ENCODE data around the gene ANKRD11.

The ANKRD11 gene

GRCh38 chr16:89484923-89485679 is 5.3 kb downstream of the ANKRD11 start:
- Histone ChIP-seq H3K9ac (ENCODE audit: low read depth, low read length, poor library complexity, severe bottlenecking) (peak overlapping the region; percentile 39), H3K36me3 (ENCODE audit: insufficient read depth, low read length) (no peaks in the 10 kb centered on the region), H3F3A (ENCODE audit: low read depth) (no peaks in the 10 kb centered on the region), H3K9me2 (replicated peaks; ENCODE audit: low read depth, low read length) (no peaks in the 10 kb centered on the region), H3K9me3 (ENCODE audit: insufficient read depth, low read depth, low read length) (no peaks in the 10 kb centered on the region), H3K4me1 (ENCODE audit: insufficient read depth, low read length, poor library complexity, severe bottlenecking) (peaks cover 34% of the 10 kb centered on the region), H3K79me2 (ENCODE audit: insufficient read depth, low read length) (peaks cover 90% of the 10 kb centered on the region), H3K4me2 (ENCODE audit: low read depth, low read length, poor library complexity, severe bottlenecking) (peak overlapping the region; percentile 89), H3K27me3 (ENCODE audit: insufficient read depth, low read length, poor library complexity, severe bottlenecking) (no peaks in the 10 kb centered on the region), H4K20me1 (ENCODE audit: insufficient read depth, low read length, poor library complexity, severe bottlenecking) (peaks cover 80% of the 10 kb centered on the region), H3K4me3 (ENCODE audit: low read length, poor library complexity, severe bottlenecking) (peak overlapping the region; percentile 54), H2AFZ (ENCODE audit: low read length) (no peak overlapping the region)
- TF ChIP-seq CTCF (conservative IDR thresholded peaks at IDR 0.05; ENCODE audit: low read length) (no peak), EZH2phosphoT487 (IDR thresholded peaks at IDR 0.05; ENCODE audit: borderline replicate concordance) (no peak)

- no peaks in the 10 kb centered on the region for H3K9me3 ChIP-seq (ENCODE audit: insufficient read depth, low read depth, low read length)
- H3K4me1 ChIP-seq (ENCODE audit: insufficient read depth, low read length, poor library complexity, severe bottlenecking), result peaks cover 34% of the 10 kb centered on the region
- H3K27me3 ChIP-seq (ENCODE audit: insufficient read depth, low read length, poor library complexity, severe bottlenecking), result no peaks in the 10 kb centered on the region
- H3K9me2 ChIP-seq (replicated peaks; ENCODE audit: low read depth, low read length), result no peaks in the 10 kb centered on the region
- H3K79me2 ChIP-seq (ENCODE audit: insufficient read depth, low read length), result peaks cover 97% of the 10 kb centered on the region
- H3K36me3 ChIP-seq (ENCODE audit: insufficient read depth, low read length), result no peaks in the 10 kb centered on the region
- H3K4me2 ChIP-seq (ENCODE audit: low read depth, low read length, poor library complexity, severe bottlenecking), result peak overlapping the region; percentile 89
- H4K20me1 ChIP-seq (ENCODE audit: insufficient read depth, low read length, poor library complexity, severe bottlenecking), result peaks cover 83% of the 10 kb centered on the region
- H3K4me3 ChIP-seq (ENCODE audit: low read length, poor library complexity, severe bottlenecking), result peak overlapping the region; percentile 54
- TF ChIP-seq EZH2phosphoT487 (IDR thresholded peaks at IDR 0.05; ENCODE audit: borderline replicate concordance) (no peak), CTCF (conservative IDR thresholded peaks at IDR 0.05; ENCODE audit: low read length) (no peak)
- H3K9ac ChIP-seq (ENCODE audit: low read depth, low read length, poor library complexity, severe bottlenecking), result no peak overlapping the region
- no peak overlapping the region for H2AFZ ChIP-seq (ENCODE audit: low read length)
- no peaks in the 10 kb centered on the region for H3F3A ChIP-seq (ENCODE audit: low read depth)
These were observed 6.3 kb downstream of the ANKRD11 start for GRCh38 chr16:89484041-89484501.

- H3K27me3 ChIP-seq (ENCODE audit: insufficient read depth, low read length, poor library complexity, severe bottlenecking), result no peaks in the 10 kb centered on the region
- H3K4me2 ChIP-seq (ENCODE audit: low read depth, low read length, poor library complexity, severe bottlenecking), result peak overlapping the region; percentile 89
- peaks cover 97% of the 10 kb centered on the region for H3K79me2 ChIP-seq (ENCODE audit: insufficient read depth, low read length)
- peaks cover 82% of the 10 kb centered on the region for H4K20me1 ChIP-seq (ENCODE audit: insufficient read depth, low read length, poor library complexity, severe bottlenecking)
- H3K4me1 ChIP-seq (ENCODE audit: insufficient read depth, low read length, poor library complexity, severe bottlenecking), result peaks cover 28% of the 10 kb centered on the region
- no peaks in the 10 kb centered on the region for H3K36me3 ChIP-seq (ENCODE audit: insufficient read depth, low read length)
- H3K9me2 ChIP-seq (replicated peaks; ENCODE audit: low read depth, low read length), result no peaks in the 10 kb centered on the region
- no peak overlapping the region for H3K9ac ChIP-seq (ENCODE audit: low read depth, low read length, poor library complexity, severe bottlenecking)
- H2AFZ ChIP-seq (ENCODE audit: low read length), result no peak overlapping the region
- H3K4me3 ChIP-seq (ENCODE audit: low read length, poor library complexity, severe bottlenecking), result no peak overlapping the region
- no peaks in the 10 kb centered on the region for H3F3A ChIP-seq (ENCODE audit: low read depth)
- no peaks in the 10 kb centered on the region for H3K9me3 ChIP-seq (ENCODE audit: insufficient read depth, low read depth, low read length)
- no peak for TF ChIP-seq EZH2phosphoT487 (IDR thresholded peaks at IDR 0.05; ENCODE audit: borderline replicate concordance)
- TF ChIP-seq CTCF (conservative IDR thresholded peaks at IDR 0.05; ENCODE audit: low read length), result no peak
These were observed 7.5 kb downstream of the ANKRD11 start for GRCh38 chr16:89482817-89483205.

All from Loucy (cell line).